Endothelial cell of umbilical vein (primary cell): ENCODE measurements around the gene EAF1. TPM values are rescaled to one million over a fixed set of nuclear protein-coding genes. Genes with fewer than 3 reads are reported as not detected.

Source experiments
- BruUV-seq: library from RNA; stranded (reverse); fragments of 400-500 nt; replicated peaks from 2 replicates; lab custom pipeline; 2021; lab: Mats Ljungman, UMichigan
- CTCF ChIA-PET: fragments of 300-600, 350-600 bp; sonication (Branson Sonifier 250); formaldehyde crosslinking; loops from one replicate; lab custom pipeline; 2021; ENCODE audit warnings: antibody characterized with exemption, inconsistent platforms; lab: Charles Lee
- POLR2A ChIA-PET: fragments of 300-600, 350-600 bp; sonication (Branson Sonifier 250); formaldehyde crosslinking; loops from one replicate; lab custom pipeline; 2021; ENCODE audit warnings: antibody characterized with exemption, inconsistent platforms; lab: Charles Lee
- DNase-seq: peaks from one replicate; pipeline ENCODE4 v3.0.0-alpha.2; 2011; ENCODE audit warnings: low read depth, low spot score
- FAIRE-seq: peaks from 2 replicates; lab custom pipeline; 2011; peaks lifted over from hg19 to GRCh38; lab: Jason Lieb, UNC
- H2AFZ ChIP-seq: 2 replicates; pipeline ENCODE4 v1.6.0; 2012; ENCODE audit warnings: low read depth, low read length, control low read depth, inconsistent platforms
- H3K27ac ChIP-seq: 2 replicates; pipeline ENCODE4 v1.5.1; 2011; ENCODE audit warnings: low read depth, mild to moderate bottlenecking, control low read depth, low read length, moderate library complexity; ENCODE audit not compliant: insufficient read depth
- H3K27me3 ChIP-seq, 2 experiments: 2 replicates each; pipeline versions ENCODE4 v1.6.0 to v1.6.1; 2011; ENCODE audit warnings: low read length in 2 of 2, mixed read lengths in 1 of 2; ENCODE audit not compliant: control insufficient read depth in 2 of 2, insufficient read depth in 2 of 2
- H3K36me3 ChIP-seq, 2 experiments: 2 replicates in 1 of 2; 3 replicates in 1 of 2; pipeline ENCODE4 v1.5.1; 2011; ENCODE audit warnings: low read length in 2 of 2, mild to moderate bottlenecking in 1 of 2, moderate library complexity in 1 of 2; ENCODE audit not compliant: control insufficient read depth in 2 of 2, insufficient read depth in 2 of 2; ENCODE audit errors: extremely low read depth in 1 of 2
- H3K4me1 ChIP-seq: 3 replicates; pipeline ENCODE4 v1.5.1; 2011; ENCODE audit warnings: mild to moderate bottlenecking, low read length; ENCODE audit not compliant: control insufficient read depth, insufficient read depth; ENCODE audit errors: extremely low read depth
- H3K4me2 ChIP-seq: 2 replicates; pipeline ENCODE4 v1.6.1; 2011; ENCODE audit warnings: low read length, control low read depth, mixed read lengths; ENCODE audit not compliant: insufficient read depth
- H3K4me3 ChIP-seq, 3 experiments: fragments of 200-600 bp in 1 of 3; sonication (generic), shearing (Covaris generic) in 1 of 3; replicated peaks in 1 of 3; 2 replicates each; pipeline ENCODE4 v1.5.1; 2011 to 2016; ENCODE audit warnings: control low read depth in 3 of 3, low read length in 3 of 3, mild to moderate bottlenecking in 2 of 3, inconsistent platforms in 1 of 3, low read depth in 1 of 3, moderate library complexity in 1 of 3; ENCODE audit not compliant: insufficient read depth in 1 of 3
- H3K79me2 ChIP-seq: 2 replicates; pipeline ENCODE4 v1.6.0; 2012; ENCODE audit warnings: low read length, inconsistent platforms; ENCODE audit not compliant: control insufficient read depth, insufficient read depth
- H3K9ac ChIP-seq: replicated peaks from 2 replicates; pipeline ENCODE3; 2011; ENCODE audit warnings: low read length, control low read depth; ENCODE audit not compliant: insufficient read depth; ENCODE audit errors: extremely low read depth
- H3K9me1 ChIP-seq: replicated peaks from 3 replicates; pipeline ENCODE4 v1.6.0; 2011; ENCODE audit warnings: mild to moderate bottlenecking, low read length; ENCODE audit not compliant: control insufficient read depth, insufficient read depth; ENCODE audit errors: extremely low read depth
- H3K9me3 ChIP-seq: replicated peaks from 2 replicates; pipeline ENCODE4 v1.5.1; 2012; ENCODE audit warnings: low read length, inconsistent platforms; ENCODE audit not compliant: control insufficient read depth, insufficient read depth
- H4K20me1 ChIP-seq: replicated peaks from 2 replicates; pipeline ENCODE3; 2011; ENCODE audit warnings: mild to moderate bottlenecking, low read length; ENCODE audit not compliant: control insufficient read depth, insufficient read depth; ENCODE audit errors: extremely low read depth
- EZH2 ChIP-seq: IDR thresholded peaks from 2 replicates; pipeline ENCODE4 v1.6.1; 2012; ENCODE audit warnings: borderline replicate concordance, low read depth, mild to moderate bottlenecking, moderate library complexity, low read length, inconsistent platforms; ENCODE audit not compliant: severe bottlenecking
- FOS ChIP-seq: IDR thresholded peaks from 2 replicates; pipeline ENCODE4 v1.6.1; 2011; ENCODE audit warnings: mild to moderate bottlenecking, low read length, moderate library complexity, borderline replicate concordance; ENCODE audit not compliant: insufficient read depth
- GATA2 ChIP-seq: IDR thresholded peaks from 2 replicates; pipeline ENCODE4 v1.7.0; 2011; ENCODE audit warnings: low read depth, mild to moderate bottlenecking, moderate library complexity, mixed read lengths, low read length; ENCODE audit not compliant: insufficient read length, insufficient read depth
- JUN ChIP-seq: IDR thresholded peaks from 2 replicates; pipeline ENCODE4 v1.6.1; 2011; ENCODE audit warnings: borderline replicate concordance, low read depth; ENCODE audit not compliant: insufficient read length, insufficient read depth
- MYC ChIP-seq: IDR thresholded peaks from one replicate; pipeline ENCODE4 v1.6.1; 2011; ENCODE audit warnings: mild to moderate bottlenecking, low read depth, low read length
- POLR2A ChIP-seq: IDR thresholded peaks from 2 replicates; pipeline ENCODE4 v1.6.1; 2012; ENCODE audit warnings: low read depth, mild to moderate bottlenecking, control low read depth, low read length
- POLR2AphosphoS5 ChIP-seq: IDR thresholded peaks from 2 replicates; pipeline ENCODE4 v1.6.1; 2012; ENCODE audit warnings: low read depth, mild to moderate bottlenecking, control low read depth, low read length, moderate library complexity; ENCODE audit not compliant: insufficient read depth
- dilution Hi-C: fragments of 300-500 bp; cut with MboI; formaldehyde crosslinking; loops from one replicate; pipeline ENCODE4 v1.15.0; 2019; ENCODE audit warnings: low sequenced_read_pairs; ENCODE audit not compliant: extremely low pct_ligation_motif_present
- intact Hi-C: fragments of 100-400 bp; cut with micrococcal nuclease; formaldehyde crosslinking; loops from one replicate; pipeline ENCODE4 v1.10.0; 2022
- polyA plus RNA-seq, 4 experiments: library from polyadenylated mRNA; depleted of rRNA in 3 of 4; stranded (reverse) in 3 of 4; unstranded in 1 of 4; fragments of >200 nt; gene quantifications; 2 replicates each; pipeline versions ENCODE4 v1.2.1 to v1.2.3, GENCODE V29; 2011 to 2012; ENCODE audit warnings: missing spikeins in 1 of 4
- total RNA-seq: library from RNA; stranded (reverse); gene quantifications from 2 replicates; pipeline ENCODE4 v1.2.3, GENCODE V29; 2021
- TF ChIP-seq, protein P1 (sequence below), 2 donors: IDR thresholded peaks; 1 replicate in 1 of 2; 2 replicates in 1 of 2; pipeline ENCODE4 v1.5.1; 2011; ENCODE audit warnings: low read length in 2 of 2, mild to moderate bottlenecking in 2 of 2, moderate library complexity in 2 of 2, control low read depth in 1 of 2, inconsistent platforms in 1 of 2, low read depth in 1 of 2; ENCODE audit not compliant: insufficient read depth in 1 of 2; ENCODE audit errors: extremely low read depth in 1 of 2
- TF ChIP-seq, protein P2 (sequence below): IDR thresholded peaks from 2 replicates; pipeline ENCODE4 v1.6.1; 2011; ENCODE audit not compliant: insufficient read depth, insufficient read length

The EAF1 gene
- total and polyA plus RNA-seq, 2 donors (not counting 3 experiments of a cell fraction or from before 2014, with no cell fraction given) = 8.7 to 18.2 TPM

DNA sequence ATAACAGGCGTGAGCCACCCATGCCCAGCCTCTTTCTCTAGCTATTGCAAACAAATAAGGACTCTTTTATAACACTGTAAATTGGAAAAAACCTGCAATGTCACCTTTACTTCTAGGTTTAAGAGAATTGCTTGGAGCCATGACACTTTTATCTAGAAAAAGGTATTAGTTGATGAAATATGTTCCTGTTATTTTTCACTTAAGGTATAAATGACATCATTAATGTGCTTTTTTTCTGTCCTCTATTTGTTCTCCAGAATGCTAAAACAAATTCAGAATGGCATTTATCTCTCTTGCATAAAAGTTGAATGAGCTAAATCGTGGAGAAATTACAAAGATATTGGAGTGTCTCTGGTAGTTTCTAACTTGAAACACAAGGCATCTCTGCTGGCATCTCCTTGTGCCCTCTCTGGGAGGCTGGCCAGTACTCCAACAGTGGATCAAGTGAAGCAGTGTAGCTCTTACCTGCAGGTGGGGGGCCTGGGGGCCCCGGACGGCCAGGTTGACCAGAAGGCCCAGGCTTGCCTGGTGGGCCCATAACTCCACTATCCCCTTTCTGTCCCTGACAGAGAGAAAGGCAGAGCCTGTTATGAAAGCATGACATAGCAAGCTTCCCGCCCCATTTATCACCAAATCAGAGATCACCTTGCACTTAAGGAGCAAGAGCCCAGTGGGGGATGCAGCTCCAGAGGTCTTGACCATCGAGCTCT is 38.6 kb downstream of the EAF1 start:
- dilution Hi-C loops = no loop called here
- H3K27ac ChIP-seq = no peak overlapping the region
- ChIA-PET POLR2A (no interaction called here), CTCF (interaction anchor here (1.0 to 1.9 kb wide), 3 partner anchors 35 to 198 kb away, joined by 3 to 6 read pairs (median 5); no protein-coding TSS in a partner anchor)
- H3K4me1 ChIP-seq = no peaks in the 10 kb centered on the region
- no peaks in the 10 kb centered on the region for H4K20me1 ChIP-seq
- TF ChIP-seq, protein P1, sequence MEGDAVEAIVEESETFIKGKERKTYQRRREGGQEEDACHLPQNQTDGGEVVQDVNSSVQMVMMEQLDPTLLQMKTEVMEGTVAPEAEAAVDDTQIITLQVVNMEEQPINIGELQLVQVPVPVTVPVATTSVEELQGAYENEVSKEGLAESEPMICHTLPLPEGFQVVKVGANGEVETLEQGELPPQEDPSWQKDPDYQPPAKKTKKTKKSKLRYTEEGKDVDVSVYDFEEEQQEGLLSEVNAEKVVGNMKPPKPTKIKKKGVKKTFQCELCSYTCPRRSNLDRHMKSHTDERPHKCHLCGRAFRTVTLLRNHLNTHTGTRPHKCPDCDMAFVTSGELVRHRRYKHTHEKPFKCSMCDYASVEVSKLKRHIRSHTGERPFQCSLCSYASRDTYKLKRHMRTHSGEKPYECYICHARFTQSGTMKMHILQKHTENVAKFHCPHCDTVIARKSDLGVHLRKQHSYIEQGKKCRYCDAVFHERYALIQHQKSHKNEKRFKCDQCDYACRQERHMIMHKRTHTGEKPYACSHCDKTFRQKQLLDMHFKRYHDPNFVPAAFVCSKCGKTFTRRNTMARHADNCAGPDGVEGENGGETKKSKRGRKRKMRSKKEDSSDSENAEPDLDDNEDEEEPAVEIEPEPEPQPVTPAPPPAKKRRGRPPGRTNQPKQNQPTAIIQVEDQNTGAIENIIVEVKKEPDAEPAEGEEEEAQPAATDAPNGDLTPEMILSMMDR (IDR thresholded peaks at IDR 0.05; ENCODE audit: extremely low read depth in 1 of 2, insufficient read depth in 1 of 2, low read depth in 1 of 2, low read length in 2 of 2) = no peak
- TF ChIP-seq POLR2A = no peak
- TF ChIP-seq MYC = no peak
- TF ChIP-seq GATA2 = no peak
- no peak for TF ChIP-seq JUN
- TF ChIP-seq POLR2AphosphoS5 = no peak
- TF ChIP-seq FOS = no peak
- no peak for TF ChIP-seq EZH2
- TF ChIP-seq, protein P2, sequence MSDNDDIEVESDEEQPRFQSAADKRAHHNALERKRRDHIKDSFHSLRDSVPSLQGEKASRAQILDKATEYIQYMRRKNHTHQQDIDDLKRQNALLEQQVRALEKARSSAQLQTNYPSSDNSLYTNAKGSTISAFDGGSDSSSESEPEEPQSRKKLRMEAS = no peak
- DNase-seq (no peak), FAIRE-seq (no peak)
- H3K79me2 ChIP-seq = no peaks in the 10 kb centered on the region
- no TSS peak for BruUV-seq
- no peaks in the 10 kb centered on the region for H3K27me3 ChIP-seq
- H3K9me1 ChIP-seq = no peaks in the 10 kb centered on the region
- H2AFZ ChIP-seq = no peak overlapping the region
- H3K9ac ChIP-seq = no peak overlapping the region
- no peaks in the 10 kb centered on the region for H3K9me3 ChIP-seq
- H3K36me3 ChIP-seq = no peaks in the 10 kb centered on the region
- H3K4me2 ChIP-seq = no peak overlapping the region
- intact Hi-C loops = no loop called here
- no peak overlapping the region for H3K4me3 ChIP-seq
